ENCODE results near the gene CIRBP.

Gene CIRBP

DNA sequence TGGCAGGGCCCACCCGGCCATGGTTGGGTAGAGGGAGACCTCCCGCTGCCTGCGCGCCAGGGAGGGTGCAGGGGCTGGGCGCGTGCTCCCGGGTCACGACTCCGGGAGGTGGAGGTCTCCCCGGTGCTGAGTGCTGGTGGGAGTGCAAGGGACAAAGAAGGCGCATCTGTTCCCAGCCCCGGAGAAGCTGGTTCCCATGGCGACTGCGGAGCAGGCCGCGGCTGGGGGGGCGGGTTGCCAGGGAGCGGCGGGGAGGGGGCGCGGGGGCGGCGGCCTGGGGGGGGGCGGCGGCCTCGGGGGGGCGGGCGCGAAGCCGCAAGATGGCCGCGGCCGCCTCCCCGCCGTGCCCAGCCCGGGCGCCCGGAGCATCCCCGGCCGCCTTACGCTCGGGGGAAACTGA is 32.6 kb upstream of the CIRBP start:
- TF ChIP-seq, protein P1, sequence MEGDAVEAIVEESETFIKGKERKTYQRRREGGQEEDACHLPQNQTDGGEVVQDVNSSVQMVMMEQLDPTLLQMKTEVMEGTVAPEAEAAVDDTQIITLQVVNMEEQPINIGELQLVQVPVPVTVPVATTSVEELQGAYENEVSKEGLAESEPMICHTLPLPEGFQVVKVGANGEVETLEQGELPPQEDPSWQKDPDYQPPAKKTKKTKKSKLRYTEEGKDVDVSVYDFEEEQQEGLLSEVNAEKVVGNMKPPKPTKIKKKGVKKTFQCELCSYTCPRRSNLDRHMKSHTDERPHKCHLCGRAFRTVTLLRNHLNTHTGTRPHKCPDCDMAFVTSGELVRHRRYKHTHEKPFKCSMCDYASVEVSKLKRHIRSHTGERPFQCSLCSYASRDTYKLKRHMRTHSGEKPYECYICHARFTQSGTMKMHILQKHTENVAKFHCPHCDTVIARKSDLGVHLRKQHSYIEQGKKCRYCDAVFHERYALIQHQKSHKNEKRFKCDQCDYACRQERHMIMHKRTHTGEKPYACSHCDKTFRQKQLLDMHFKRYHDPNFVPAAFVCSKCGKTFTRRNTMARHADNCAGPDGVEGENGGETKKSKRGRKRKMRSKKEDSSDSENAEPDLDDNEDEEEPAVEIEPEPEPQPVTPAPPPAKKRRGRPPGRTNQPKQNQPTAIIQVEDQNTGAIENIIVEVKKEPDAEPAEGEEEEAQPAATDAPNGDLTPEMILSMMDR (conservative IDR thresholded peaks at IDR 0.05; ENCODE audit: low read length) = no peak
- peak overlapping the region; percentile 71 for H3K4me3 ChIP-seq (ENCODE audit: low read length)
- DNase-seq (ENCODE audit: low read depth) = no peak

DNA sequence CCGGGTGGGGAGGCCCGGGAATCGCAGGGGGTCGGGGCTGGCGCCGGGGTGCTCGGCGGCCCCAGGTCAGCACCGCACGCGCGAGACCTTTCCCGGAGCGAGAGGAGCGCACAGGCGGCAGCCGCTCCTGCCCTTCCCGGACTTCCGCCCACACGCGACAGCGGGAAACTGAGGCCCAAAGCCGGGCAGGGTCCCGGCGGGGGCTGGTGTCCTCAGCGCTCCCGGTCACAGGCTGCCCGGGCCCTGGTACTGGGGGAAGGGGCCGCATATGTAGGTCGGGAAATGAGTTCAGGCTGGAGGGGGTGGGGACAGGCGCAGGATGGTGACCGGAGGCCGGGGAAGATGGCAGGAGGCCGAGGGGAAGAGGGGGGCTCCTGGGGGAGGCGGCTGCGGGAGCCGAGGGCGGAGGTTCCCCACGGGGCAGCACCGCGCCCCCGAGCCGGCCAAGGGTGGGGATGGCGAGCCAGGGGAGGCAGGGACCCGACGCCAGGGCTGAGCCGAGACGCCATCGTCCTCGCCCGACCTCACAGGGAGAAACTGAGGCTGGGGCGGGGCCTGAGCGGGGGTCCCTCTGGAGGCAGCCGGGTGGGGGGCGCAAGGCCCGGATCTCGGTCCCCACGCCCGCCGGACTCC is 32.0 kb upstream of the CIRBP start:
- TF ChIP-seq, protein P1 (conservative IDR thresholded peaks at IDR 0.05; ENCODE audit: low read length) = no peak
- peak overlapping the region; percentile 71 for H3K4me3 ChIP-seq (ENCODE audit: low read length)
- no peak for DNase-seq (ENCODE audit: low read depth)

DNA sequence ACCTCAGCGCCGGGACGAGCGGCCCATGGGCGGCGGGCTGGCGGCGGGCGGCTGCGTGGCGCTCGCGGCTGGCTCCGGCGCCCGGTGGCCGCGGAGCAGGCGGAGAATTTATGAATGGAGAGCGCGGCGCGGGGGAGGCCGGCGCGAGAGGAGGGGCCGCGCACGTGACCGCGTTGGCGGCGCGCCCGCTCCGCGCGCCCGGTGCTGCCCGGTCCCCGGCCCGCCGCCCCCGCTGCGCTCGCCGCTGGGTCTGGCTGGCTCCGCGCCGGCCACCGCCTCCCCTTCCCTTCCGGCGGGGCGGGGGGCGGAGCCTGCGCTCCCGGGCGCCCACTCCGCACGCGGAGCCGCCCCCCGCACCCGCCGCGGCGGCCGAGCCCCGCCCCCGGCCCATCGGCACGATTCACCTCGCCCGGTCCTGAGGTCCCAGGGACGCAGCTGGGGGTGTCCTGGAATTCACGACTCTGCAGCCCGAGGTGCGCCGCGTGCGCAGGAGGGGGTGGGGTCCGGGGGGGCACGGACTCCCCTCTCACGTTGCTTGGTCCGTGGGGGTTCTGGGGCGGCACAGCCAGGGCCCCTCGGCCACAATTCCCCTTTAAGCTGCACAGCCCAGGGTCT is 31.3 kb upstream of the CIRBP start, which contains the start of gene CBARP:
Gene CBARP (minus strand): TSS at position 252 of the 615 bp plus-strand sequence. CDS start 1,905 bp downstream, outside the sequence.
- peak within 1 kb of the TSS; percentile 71 for H3K4me3 ChIP-seq (ENCODE audit: low read length)
- TF ChIP-seq, protein P1 (conservative IDR thresholded peaks at IDR 0.05; ENCODE audit: low read length) = no peak
- no peak for DNase-seq (ENCODE audit: low read depth)

DNA sequence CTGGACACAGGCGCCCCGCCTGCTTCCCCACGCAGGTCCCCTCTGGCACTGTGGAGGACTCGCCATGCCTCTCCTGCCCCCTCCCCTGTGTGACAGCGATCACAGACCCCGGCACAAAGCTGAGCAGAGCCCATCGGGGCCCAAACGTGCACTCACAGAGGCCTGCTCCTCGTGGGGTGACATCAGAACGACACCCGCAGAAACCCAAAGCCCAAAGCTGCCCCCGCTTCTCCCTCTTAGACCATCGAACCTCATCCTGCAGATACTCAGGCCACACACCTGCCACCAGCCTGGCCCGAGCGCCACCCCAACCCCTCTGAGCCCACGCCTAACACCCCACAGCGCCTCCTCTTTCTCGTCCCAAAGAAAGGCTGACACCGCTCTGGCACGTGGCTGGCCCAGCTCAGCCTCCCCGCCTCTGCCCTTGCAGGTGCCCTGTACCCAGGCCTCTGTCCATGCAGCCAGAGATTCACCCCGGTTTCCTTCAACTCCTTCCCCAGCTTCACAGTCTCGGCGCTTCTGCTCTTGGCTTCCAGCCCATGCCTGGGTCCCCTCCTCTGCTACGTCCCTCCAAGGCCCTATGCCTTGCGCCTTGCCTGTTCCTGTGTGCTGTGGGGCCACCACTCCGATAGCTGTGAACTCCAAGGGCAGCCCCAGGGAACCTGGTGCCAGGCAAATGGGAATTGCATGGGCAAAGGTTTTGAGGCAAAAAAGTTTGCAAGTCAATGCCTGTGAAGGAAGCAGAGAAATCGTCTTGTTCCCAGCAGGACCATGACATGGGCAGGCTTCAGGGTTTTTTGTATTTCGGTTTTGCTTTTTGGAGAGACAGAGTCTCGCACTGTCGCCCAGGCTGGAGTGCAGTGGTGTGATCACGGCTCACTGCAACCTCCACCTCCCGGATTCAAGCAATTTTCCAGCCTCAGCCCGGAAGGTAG is 30.5 kb upstream of the CIRBP start:
- TF ChIP-seq, protein P1 (conservative IDR thresholded peaks at IDR 0.05; ENCODE audit: low read length) = no peak
- DNase-seq (ENCODE audit: low read depth) = no peak
- peak overlapping the region; percentile 43 for H3K4me3 ChIP-seq (ENCODE audit: low read length)

DNA sequence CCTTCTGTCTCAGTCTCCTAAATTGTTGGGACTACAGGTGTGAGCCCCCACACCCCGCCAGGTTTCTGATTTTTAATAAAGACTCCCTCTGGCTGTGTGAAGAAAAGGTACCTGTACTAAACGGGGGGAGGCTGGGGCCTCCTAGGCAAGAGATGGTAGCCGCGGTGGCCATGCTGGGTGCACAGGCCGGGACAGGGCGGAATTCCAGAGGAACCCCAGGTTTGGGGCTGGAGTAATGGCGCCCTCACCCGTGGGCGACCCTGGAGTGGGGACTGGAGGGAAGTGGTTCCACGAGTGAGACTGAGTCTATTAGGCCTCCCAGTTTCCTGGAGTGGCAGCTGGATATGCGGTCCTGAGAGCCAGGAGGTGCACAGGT is 29.7 kb upstream of the CIRBP start:
- H3K4me3 ChIP-seq (ENCODE audit: low read length) = no peak overlapping the region
- TF ChIP-seq, protein P1 (conservative IDR thresholded peaks at IDR 0.05; ENCODE audit: low read length) = no peak
- DNase-seq (ENCODE audit: low read depth) = no peak

DNA sequence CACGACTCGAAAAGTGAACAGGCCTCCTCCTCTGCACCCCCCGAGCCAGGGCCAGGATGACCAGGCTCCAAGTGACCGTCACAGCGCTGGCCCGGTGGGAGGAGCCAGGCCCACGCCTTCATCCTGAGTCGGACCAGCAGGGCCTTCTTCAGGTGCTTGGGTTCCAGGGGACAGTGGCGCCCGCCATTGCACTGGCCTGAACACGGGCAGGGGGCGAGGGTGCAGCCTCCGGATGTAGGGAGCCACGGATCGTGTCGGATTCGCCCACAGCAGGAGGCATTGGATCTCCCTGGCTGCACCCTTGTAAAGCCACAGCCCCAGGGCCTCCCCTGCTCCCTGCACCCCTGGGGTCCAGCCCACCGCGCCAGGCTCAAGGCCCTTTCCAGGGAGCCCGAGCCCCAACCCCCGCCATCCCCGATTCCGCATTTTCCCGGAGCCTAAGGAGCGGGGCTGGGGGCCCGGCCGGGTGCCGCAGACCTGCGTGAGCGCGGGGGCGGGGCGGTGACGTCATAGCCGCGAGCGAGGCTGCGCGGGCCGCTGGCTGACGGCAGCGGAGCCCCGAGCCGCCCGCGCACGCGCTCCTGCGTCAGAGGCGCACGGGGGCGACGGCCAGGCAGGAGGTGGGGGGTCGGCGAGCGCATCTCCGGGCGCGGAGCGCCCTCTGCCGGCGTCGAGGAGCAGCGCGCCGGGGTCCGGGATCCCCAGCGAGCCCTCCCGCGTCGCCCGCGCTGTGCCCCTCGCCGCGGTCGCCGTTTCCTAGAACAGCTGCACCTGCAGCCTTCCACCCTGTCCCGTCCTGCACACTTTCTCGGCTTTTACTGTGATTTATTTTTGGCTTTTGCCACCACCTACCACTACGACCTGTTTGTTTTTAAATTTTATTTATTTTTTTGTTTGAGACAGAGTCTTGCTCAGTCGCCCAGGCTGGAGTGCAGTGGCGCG is 29.1 kb upstream of the CIRBP start:
- peak overlapping the region; percentile 52 for H3K4me3 ChIP-seq (ENCODE audit: low read length)
- peak; percentile 82 for DNase-seq (ENCODE audit: low read depth)
- TF ChIP-seq, protein P1 (conservative IDR thresholded peaks at IDR 0.05; ENCODE audit: low read length) = peak; percentile 55
